ENCODE data around the gene CUX1. TPM values are rescaled to one million over a fixed set of nuclear protein-coding genes. Genes with fewer than 3 reads are reported as not detected.

CUX1 gene
- total RNA-seq, 1 experiment from 2014 or later, result 53.5 TPM

DNA sequence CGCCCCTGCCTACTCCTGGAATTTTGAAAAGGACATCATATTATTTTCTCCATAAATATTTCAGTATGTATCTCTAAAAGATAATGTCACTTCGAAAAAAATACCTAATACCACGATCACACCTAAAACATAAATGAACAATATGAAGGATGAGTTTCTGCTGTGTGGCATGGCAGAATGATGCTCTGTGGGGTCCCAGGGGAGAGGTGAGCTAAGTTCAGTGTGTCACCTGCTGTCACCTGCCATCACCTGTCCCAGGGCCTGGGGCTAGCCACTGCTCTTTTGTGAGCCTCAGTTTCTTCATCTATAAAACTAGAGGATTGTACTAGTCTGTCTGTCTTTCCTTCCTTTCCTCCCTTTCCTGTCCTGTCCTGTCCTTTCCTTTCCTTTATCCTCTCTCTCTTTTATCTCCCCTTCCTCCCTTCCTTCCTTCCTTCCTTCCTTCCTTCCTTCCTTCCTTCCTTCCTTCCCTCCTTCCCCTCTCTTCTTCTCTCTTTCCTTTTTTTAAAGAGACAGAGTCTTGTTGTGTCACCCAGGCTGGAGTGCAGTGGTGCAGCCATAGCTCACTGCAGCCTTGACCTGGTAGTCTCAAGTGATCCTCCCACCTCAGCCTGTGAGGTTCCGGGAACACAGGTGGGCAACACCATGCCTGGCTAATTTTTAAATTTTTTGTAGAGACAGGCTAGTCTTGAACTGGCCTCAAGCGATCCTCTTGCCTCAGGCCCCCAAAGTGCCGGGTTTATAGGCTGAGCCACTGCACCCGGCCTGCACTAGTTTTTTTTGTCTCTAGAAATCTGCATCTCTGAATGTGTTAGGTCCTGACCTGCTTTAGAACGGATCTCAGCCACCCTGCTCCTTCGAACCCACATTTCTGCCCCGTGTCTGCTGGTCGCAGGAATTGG is 43.1 kb downstream of the CUX1 start:
- H3K27ac ChIP-seq (ENCODE audit: insufficient read length, low read depth, low read length), result no peak overlapping the region
- Mint-ChIP-seq H3K9me3 (no peaks in the 10 kb centered on the region; a peak in 1 of 5 replicates), H3K4me3 (peak overlapping the region; percentile 22 to 71; a peak in 4 of 5 replicates), H3K27me3 (ENCODE audit: low read depth) (no peaks in the 10 kb centered on the region), H3K36me3 (ENCODE audit: insufficient read depth in 1 of 3, low read depth in 3 of 3) (peaks cover 1 to 7% (median 2%) of the 10 kb centered on the region in 3 experiments; a peak in 4 of 7 replicates), H3K27ac (peak overlapping the region; percentile 91 to 97 (median 91)), H3K4me1 (peaks cover 58 to 74% of the 10 kb centered on the region in 2 experiments)
- H3K14ac ChIP-seq (ENCODE audit: insufficient read depth, low read length), result no peak overlapping the region
- H3K79me2 ChIP-seq (ENCODE audit: insufficient read depth, low read length), result peaks cover 51% of the 10 kb centered on the region
- H2BK5ac ChIP-seq (ENCODE audit: insufficient read length, low read length), result no peak overlapping the region
- no peak overlapping the region for H2BK15ac ChIP-seq (ENCODE audit: low read depth, low read length)
- no peak overlapping the region for H2AK5ac ChIP-seq (ENCODE audit: insufficient read length, low read length)
- no peak overlapping the region for H3K4ac ChIP-seq (ENCODE audit: low read depth, low read length)
- no peak overlapping the region for H3K23ac ChIP-seq (ENCODE audit: insufficient read length, low read depth, low read length)
- H3K56ac ChIP-seq (ENCODE audit: insufficient read length, low read depth, low read length), result no peak overlapping the region
- no peaks in the 10 kb centered on the region for H3K23me2 ChIP-seq (ENCODE audit: insufficient read length, low read depth, low read length, poor library complexity, severe bottlenecking)
- no peak overlapping the region for H4K5ac ChIP-seq (ENCODE audit: insufficient read length, low read depth, low read length)
- no peak overlapping the region for H2BK12ac ChIP-seq (ENCODE audit: insufficient read length, low read depth, low read length)
- no peaks in the 10 kb centered on the region for H3K9me3 ChIP-seq (ENCODE audit: control insufficient read depth, low read depth, low read length)
- H3K9ac ChIP-seq (ENCODE audit: extremely low read depth, insufficient read length, low read length), result no peak overlapping the region
- H3K79me1 ChIP-seq (ENCODE audit: insufficient read depth, low read depth, low read length, poor library complexity, severe bottlenecking), result no peaks in the 10 kb centered on the region
- H3K4me2 ChIP-seq (ENCODE audit: insufficient read depth, insufficient read length, low read length), result peak overlapping the region; percentile 5
- H3T11ph ChIP-seq (ENCODE audit: low read length), result no peak overlapping the region
- H4K20me1 ChIP-seq (ENCODE audit: control insufficient read depth, insufficient read depth, insufficient read length), result peaks cover 2% of the 10 kb centered on the region
- no peak for DNase-seq
- peaks cover 15% of the 10 kb centered on the region; the same call in 1 of the 2 replicates for H3K4me1 ChIP-seq (ENCODE audit: insufficient read depth, low read length)
- H2AFZ ChIP-seq (ENCODE audit: low read length), result no peak overlapping the region
- H4K91ac ChIP-seq (ENCODE audit: insufficient read length, low read depth, low read length), result no peak overlapping the region
- H2BK120ac ChIP-seq (ENCODE audit: low read depth, low read length, poor library complexity, severe bottlenecking), result no peak overlapping the region
- no peaks in the 10 kb centered on the region for H3K27me3 ChIP-seq (ENCODE audit: insufficient read depth, low read length)
- no peak overlapping the region for H2BK20ac ChIP-seq (ENCODE audit: low read depth, low read length, poor library complexity, severe bottlenecking)
- TF ChIP-seq, protein P1, sequence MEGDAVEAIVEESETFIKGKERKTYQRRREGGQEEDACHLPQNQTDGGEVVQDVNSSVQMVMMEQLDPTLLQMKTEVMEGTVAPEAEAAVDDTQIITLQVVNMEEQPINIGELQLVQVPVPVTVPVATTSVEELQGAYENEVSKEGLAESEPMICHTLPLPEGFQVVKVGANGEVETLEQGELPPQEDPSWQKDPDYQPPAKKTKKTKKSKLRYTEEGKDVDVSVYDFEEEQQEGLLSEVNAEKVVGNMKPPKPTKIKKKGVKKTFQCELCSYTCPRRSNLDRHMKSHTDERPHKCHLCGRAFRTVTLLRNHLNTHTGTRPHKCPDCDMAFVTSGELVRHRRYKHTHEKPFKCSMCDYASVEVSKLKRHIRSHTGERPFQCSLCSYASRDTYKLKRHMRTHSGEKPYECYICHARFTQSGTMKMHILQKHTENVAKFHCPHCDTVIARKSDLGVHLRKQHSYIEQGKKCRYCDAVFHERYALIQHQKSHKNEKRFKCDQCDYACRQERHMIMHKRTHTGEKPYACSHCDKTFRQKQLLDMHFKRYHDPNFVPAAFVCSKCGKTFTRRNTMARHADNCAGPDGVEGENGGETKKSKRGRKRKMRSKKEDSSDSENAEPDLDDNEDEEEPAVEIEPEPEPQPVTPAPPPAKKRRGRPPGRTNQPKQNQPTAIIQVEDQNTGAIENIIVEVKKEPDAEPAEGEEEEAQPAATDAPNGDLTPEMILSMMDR (conservative IDR thresholded peaks at IDR 0.05), result no peak
- WGBS (ENCODE audit: extremely low coverage, insufficient read length, low lambda C conversion rate), result no CpG with 5 or more reads among the region's 11 CpGs
- no peak overlapping the region for H4K8ac ChIP-seq (replicated peaks; ENCODE audit: insufficient read length, low read depth, low read length)
- H3K18ac ChIP-seq (ENCODE audit: insufficient read length, low read depth, low read length), result no peak overlapping the region

Data from H9 (cell line).